HL-60 (cell line): ENCODE measurements around the gene PRDM7.

Source experiments
- DNase-seq, 2 experiments: peaks; one replicate each; pipeline ENCODE4 v3.0.0-alpha.2; 2010 to 2020; ENCODE audit warnings: low read depth in 1 of 2, low spot score in 1 of 2
- H3K27ac ChIP-seq: fragments of 250-450 bp; sonication (Bioruptor Pico); replicated peaks from 2 replicates; pipeline ENCODE4 v1.5.1; 2020; ENCODE audit warnings: mild to moderate bottlenecking, moderate library complexity
- H3K27me3 ChIP-seq: fragments of 250-450 bp; sonication (Bioruptor Pico); 2 replicates; pipeline ENCODE4 v1.5.1; 2021; ENCODE audit warnings: mild to moderate bottlenecking, moderate library complexity; ENCODE audit not compliant: insufficient read depth, poor library complexity, severe bottlenecking
- H3K4me3 ChIP-seq: replicated peaks from 2 replicates; pipeline ENCODE4 v1.5.1; 2011; ENCODE audit warnings: mild to moderate bottlenecking, control low read depth, low read length; ENCODE audit not compliant: insufficient read depth
- CTCF ChIP-seq: IDR thresholded peaks from one replicate; pipeline ENCODE4 v1.5.1; 2011; ENCODE audit warnings: low read length, control low read depth, inconsistent platforms; ENCODE audit not compliant: insufficient read depth
- GABPA ChIP-seq: IDR thresholded peaks from 2 replicates; pipeline ENCODE4 v1.6.1; 2012; ENCODE audit warnings: low read depth
- POLR2AphosphoS5 ChIP-seq: IDR thresholded peaks from 2 replicates; pipeline ENCODE4 v1.6.1; 2012; ENCODE audit warnings: low read depth
- REST ChIP-seq: IDR thresholded peaks from 2 replicates; pipeline ENCODE4 v1.6.1; 2012; ENCODE audit warnings: low read depth; ENCODE audit not compliant: insufficient replicate concordance
- SPI1 ChIP-seq: IDR thresholded peaks from 2 replicates; pipeline ENCODE4 v1.6.1; 2012; ENCODE audit warnings: low read depth, mild to moderate bottlenecking, borderline replicate concordance

Gene PRDM7

GRCh38 chr16:90055371-90055770 lies 21.8 kb downstream of the PRDM7 start:
- Histone ChIP-seq H3K4me3 (no peak overlapping the region), H3K27ac (no peak overlapping the region), H3K27me3 (no peaks in the 10 kb centered on the region)
- no peak for DNase-seq
- TF ChIP-seq CTCF (no peak), POLR2AphosphoS5 (no peak), SPI1 (no peak), GABPA (no peak), REST (no peak)

GRCh38 chr16:90054554-90054953 lies 22.6 kb downstream of the PRDM7 start:
- Histone ChIP-seq H3K27ac (no peak overlapping the region), H3K27me3 (no peaks in the 10 kb centered on the region), H3K4me3 (no peak overlapping the region)
- no peak for DNase-seq
- TF ChIP-seq POLR2AphosphoS5: no peak
- no peak for TF ChIP-seq REST
- TF ChIP-seq SPI1: no peak
- no peak for TF ChIP-seq GABPA
- no peak for TF ChIP-seq CTCF

- Histone ChIP-seq H3K27ac (no peak overlapping the region), H3K4me3 (no peak overlapping the region), H3K27me3 (no peaks in the 10 kb centered on the region)
- TF ChIP-seq GABPA (no peak), POLR2AphosphoS5 (no peak), CTCF (no peak)
- DNase-seq: peak in 1 of 2 experiments; percentile 9
Measured at GRCh38 chr16:90053902-90054500, 23.1 kb downstream of the PRDM7 start.

- H3K27ac ChIP-seq: no peak overlapping the region
- no peak for DNase-seq
- H3K27me3 ChIP-seq: no peaks in the 10 kb centered on the region
- no peak overlapping the region for H3K4me3 ChIP-seq
- TF ChIP-seq POLR2AphosphoS5: no peak
- TF ChIP-seq SPI1: no peak
- no peak for TF ChIP-seq CTCF
- no peak for TF ChIP-seq REST
- no peak for TF ChIP-seq GABPA
Measured at GRCh38 chr16:90050969-90051368, 26.2 kb downstream of the PRDM7 start.
